ENCODE results near the gene ZDHHC1.

GRCh38 chr16:67345401-67345800 is 70.9 kb downstream of the ZDHHC1 start:
- TF ChIP-seq CTCF (IDR thresholded peaks at IDR 0.05; ENCODE audit: insufficient read depth, low read length) (no peak), POLR2AphosphoS5 (IDR thresholded peaks at IDR 0.05; ENCODE audit: low read depth) (no peak)
- TF ChIP-seq, protein P1, sequence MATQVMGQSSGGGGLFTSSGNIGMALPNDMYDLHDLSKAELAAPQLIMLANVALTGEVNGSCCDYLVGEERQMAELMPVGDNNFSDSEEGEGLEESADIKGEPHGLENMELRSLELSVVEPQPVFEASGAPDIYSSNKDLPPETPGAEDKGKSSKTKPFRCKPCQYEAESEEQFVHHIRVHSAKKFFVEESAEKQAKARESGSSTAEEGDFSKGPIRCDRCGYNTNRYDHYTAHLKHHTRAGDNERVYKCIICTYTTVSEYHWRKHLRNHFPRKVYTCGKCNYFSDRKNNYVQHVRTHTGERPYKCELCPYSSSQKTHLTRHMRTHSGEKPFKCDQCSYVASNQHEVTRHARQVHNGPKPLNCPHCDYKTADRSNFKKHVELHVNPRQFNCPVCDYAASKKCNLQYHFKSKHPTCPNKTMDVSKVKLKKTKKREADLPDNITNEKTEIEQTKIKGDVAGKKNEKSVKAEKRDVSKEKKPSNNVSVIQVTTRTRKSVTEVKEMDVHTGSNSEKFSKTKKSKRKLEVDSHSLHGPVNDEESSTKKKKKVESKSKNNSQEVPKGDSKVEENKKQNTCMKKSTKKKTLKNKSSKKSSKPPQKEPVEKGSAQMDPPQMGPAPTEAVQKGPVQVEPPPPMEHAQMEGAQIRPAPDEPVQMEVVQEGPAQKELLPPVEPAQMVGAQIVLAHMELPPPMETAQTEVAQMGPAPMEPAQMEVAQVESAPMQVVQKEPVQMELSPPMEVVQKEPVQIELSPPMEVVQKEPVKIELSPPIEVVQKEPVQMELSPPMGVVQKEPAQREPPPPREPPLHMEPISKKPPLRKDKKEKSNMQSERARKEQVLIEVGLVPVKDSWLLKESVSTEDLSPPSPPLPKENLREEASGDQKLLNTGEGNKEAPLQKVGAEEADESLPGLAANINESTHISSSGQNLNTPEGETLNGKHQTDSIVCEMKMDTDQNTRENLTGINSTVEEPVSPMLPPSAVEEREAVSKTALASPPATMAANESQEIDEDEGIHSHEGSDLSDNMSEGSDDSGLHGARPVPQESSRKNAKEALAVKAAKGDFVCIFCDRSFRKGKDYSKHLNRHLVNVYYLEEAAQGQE (IDR thresholded peaks at IDR 0.05; ENCODE audit: insufficient replicate concordance, low read depth): no peak
